Parathyroid adenoma (tissue), 2 donors: ENCODE data around the gene GPR183.

Experiments
- H2AFZ ChIP-seq: fragments of 300-600 bp; sonication (generic); one replicate; pipeline ENCODE4 v1.7.0; 2017; ENCODE audit warnings: antibody characterized with exemption, mild to moderate bottlenecking
- H3K27ac ChIP-seq: fragments of 300-600 bp; sonication (generic); one replicate; pipeline ENCODE4 v1.7.0; 2017
- H3K27me3 ChIP-seq: fragments of 300-600 bp; sonication (generic); one replicate; pipeline ENCODE4 v1.7.0; 2017; ENCODE audit warnings: low read length; ENCODE audit not compliant: control insufficient read depth, insufficient read depth
- H3K36me3 ChIP-seq: fragments of 300-600 bp; sonication (generic); one replicate; pipeline ENCODE4 v1.7.0; 2017; ENCODE audit warnings: low read length; ENCODE audit not compliant: control insufficient read depth, insufficient read depth
- H3K4me1 ChIP-seq: fragments of 300-600 bp; sonication (generic); one replicate; pipeline ENCODE4 v1.7.0; 2017; ENCODE audit warnings: control low read depth
- H3K4me2 ChIP-seq: fragments of 300-600 bp; sonication (generic); one replicate; pipeline ENCODE4 v1.7.0; 2017; ENCODE audit warnings: low read length
- H3K4me3 ChIP-seq: fragments of 300-600 bp; sonication (generic); one replicate; pipeline ENCODE4 v1.7.0; 2017; ENCODE audit warnings: low read depth, low read length
- H3K79me2 ChIP-seq: fragments of 300-600 bp; sonication (generic); one replicate; pipeline ENCODE4 v1.7.0; 2017; ENCODE audit warnings: control low read depth
- H3K9ac ChIP-seq: fragments of 300-600 bp; sonication (generic); one replicate; pipeline ENCODE4 v1.7.0; 2017; ENCODE audit warnings: mild to moderate bottlenecking
- H3K9me3 ChIP-seq: fragments of 300-600 bp; sonication (generic); one replicate; pipeline ENCODE4 v1.7.0; 2017; ENCODE audit warnings: low read length; ENCODE audit not compliant: control insufficient read depth
- CTCF ChIP-seq: fragments of 300-600 bp; sonication (generic); IDR thresholded peaks from one replicate; pipeline ENCODE4 v1.7.0; 2017; ENCODE audit warnings: antibody characterized with exemption, mild to moderate bottlenecking
- donor health status: primary hyperparathyroidism.

Gene GPR183

GRCh38 chr13:99295488-99296252 lies 11.5 kb downstream of the GPR183 start:
- Histone ChIP-seq H3K4me1 (no peaks in the 10 kb centered on the region), H3K79me2 (no peaks in the 10 kb centered on the region), H3K9ac (no peak overlapping the region), H3K36me3 (no peaks in the 10 kb centered on the region), H3K27me3 (no peaks in the 10 kb centered on the region), H3K9me3 (no peaks in the 10 kb centered on the region), H3K4me3 (no peak overlapping the region), H2AFZ (no peak overlapping the region), H3K27ac (no peak overlapping the region), H3K4me2 (no peak overlapping the region)
- TF ChIP-seq CTCF: no peak

- H3K9me3 ChIP-seq: no peaks in the 10 kb centered on the region
- no peaks in the 10 kb centered on the region for H3K79me2 ChIP-seq
- H2AFZ ChIP-seq: no peak overlapping the region
- H3K27me3 ChIP-seq: no peaks in the 10 kb centered on the region
- no peak overlapping the region for H3K4me3 ChIP-seq
- no peaks in the 10 kb centered on the region for H3K4me1 ChIP-seq
- H3K27ac ChIP-seq: no peak overlapping the region
- H3K9ac ChIP-seq: no peak overlapping the region
- no peak for TF ChIP-seq CTCF
- H3K36me3 ChIP-seq: no peaks in the 10 kb centered on the region
- no peak overlapping the region for H3K4me2 ChIP-seq
Measured at GRCh38 chr13:99294958-99295357, 12.2 kb downstream of the GPR183 start.

- no peaks in the 10 kb centered on the region for H3K9me3 ChIP-seq
- H3K36me3 ChIP-seq: no peaks in the 10 kb centered on the region
- H3K79me2 ChIP-seq: no peaks in the 10 kb centered on the region
- no peaks in the 10 kb centered on the region for H3K27me3 ChIP-seq
- no peak overlapping the region for H3K27ac ChIP-seq
- no peak overlapping the region for H3K9ac ChIP-seq
- H3K4me1 ChIP-seq: no peaks in the 10 kb centered on the region
- no peak for TF ChIP-seq CTCF
- H3K4me3 ChIP-seq: no peak overlapping the region
- H2AFZ ChIP-seq: no peak overlapping the region
- H3K4me2 ChIP-seq: no peak overlapping the region
Measured at GRCh38 chr13:99294198-99294597, 13.0 kb downstream of the GPR183 start.

GRCh38 chr13:99293178-99293577 lies 14.0 kb downstream of the GPR183 start:
- H3K4me2 ChIP-seq: no peak overlapping the region
- no peaks in the 10 kb centered on the region for H3K27me3 ChIP-seq
- no peak for TF ChIP-seq CTCF
- no peak overlapping the region for H3K9ac ChIP-seq
- H3K4me3 ChIP-seq: no peak overlapping the region
- no peaks in the 10 kb centered on the region for H3K79me2 ChIP-seq
- no peak overlapping the region for H3K27ac ChIP-seq
- no peaks in the 10 kb centered on the region for H3K9me3 ChIP-seq
- no peak overlapping the region for H2AFZ ChIP-seq
- no peaks in the 10 kb centered on the region for H3K36me3 ChIP-seq
- no peaks in the 10 kb centered on the region for H3K4me1 ChIP-seq

- no peak overlapping the region for H3K4me3 ChIP-seq
- H3K9me3 ChIP-seq: no peaks in the 10 kb centered on the region
- H3K4me1 ChIP-seq: no peaks in the 10 kb centered on the region
- H3K79me2 ChIP-seq: no peaks in the 10 kb centered on the region
- no peak for TF ChIP-seq CTCF
- no peak overlapping the region for H3K4me2 ChIP-seq
- H3K27me3 ChIP-seq: no peaks in the 10 kb centered on the region
- H3K27ac ChIP-seq: no peak overlapping the region
- H2AFZ ChIP-seq: no peak overlapping the region
- no peak overlapping the region for H3K9ac ChIP-seq
- no peaks in the 10 kb centered on the region for H3K36me3 ChIP-seq
Measured at GRCh38 chr13:99290894-99291293, 16.3 kb downstream of the GPR183 start.
